GM23338 (cell line): Measurements from ENCODE around the gene KCNMA1.

Experiments used
- CREB1 ChIP-seq: fragments of 250-450 bp; sonication (Bioruptor Pico); IDR thresholded peaks from 2 replicates; pipeline ENCODE4 v1.5.0; 2020; ENCODE audit warnings: low read depth, mild to moderate bottlenecking, moderate library complexity
- CTCF ChIP-seq, 2 experiments: fragments of 200-600 bp in 1 of 2; sonication (generic) in 1 of 2; conservative IDR thresholded peaks; 2 replicates each; pipeline versions ENCODE4 v1.5.1 to v1.6.1; 2016 to 2017; ENCODE audit warnings: antibody characterized with exemption in 2 of 2, low read depth in 2 of 2, mild to moderate bottlenecking in 2 of 2, moderate library complexity in 1 of 2
- ETS1 ChIP-seq: IDR thresholded peaks from 2 replicates; pipeline ENCODE4 v1.6.1; 2016; ENCODE audit warnings: antibody characterized with exemption
- EZH2 ChIP-seq: fragments of 200-600 bp; sonication (generic); IDR thresholded peaks from one replicate; pipeline ENCODE4 v1.8.0; 2017; ENCODE audit warnings: antibody characterized with exemption, mild to moderate bottlenecking, low read depth; ENCODE audit not compliant: unreplicated experiment
- EZH2phosphoT487 ChIP-seq: fragments of 200-600 bp; sonication (generic); IDR thresholded peaks from one replicate; pipeline ENCODE4 v1.8.1; 2018; ENCODE audit warnings: antibody characterized with exemption; ENCODE audit not compliant: unreplicated experiment
- JUNB ChIP-seq: IDR thresholded peaks from one replicate; pipeline ENCODE4 v1.6.1; 2016; ENCODE audit warnings: antibody characterized with exemption; ENCODE audit not compliant: unreplicated experiment
- POLR2AphosphoS5 ChIP-seq: IDR thresholded peaks from 2 replicates; pipeline ENCODE4 v1.6.1; 2016; ENCODE audit warnings: antibody characterized with exemption, low read depth
- REST ChIP-seq: IDR thresholded peaks from one replicate; pipeline ENCODE4 v1.6.1; 2018; ENCODE audit warnings: antibody characterized with exemption; ENCODE audit not compliant: unreplicated experiment
- ZNF114 ChIP-seq: fragments of 250-450 bp; sonication (Bioruptor Pico); IDR thresholded peaks from 2 replicates; pipeline ENCODE4 v1.5.0; 2020; ENCODE audit warnings: mild to moderate bottlenecking, moderate library complexity
- ZNF462 ChIP-seq: fragments of 250-450 bp; sonication (Bioruptor Pico); IDR thresholded peaks from 2 replicates; pipeline ENCODE4 v1.5.0; 2020; ENCODE audit warnings: mild to moderate bottlenecking, moderate library complexity

DNA sequence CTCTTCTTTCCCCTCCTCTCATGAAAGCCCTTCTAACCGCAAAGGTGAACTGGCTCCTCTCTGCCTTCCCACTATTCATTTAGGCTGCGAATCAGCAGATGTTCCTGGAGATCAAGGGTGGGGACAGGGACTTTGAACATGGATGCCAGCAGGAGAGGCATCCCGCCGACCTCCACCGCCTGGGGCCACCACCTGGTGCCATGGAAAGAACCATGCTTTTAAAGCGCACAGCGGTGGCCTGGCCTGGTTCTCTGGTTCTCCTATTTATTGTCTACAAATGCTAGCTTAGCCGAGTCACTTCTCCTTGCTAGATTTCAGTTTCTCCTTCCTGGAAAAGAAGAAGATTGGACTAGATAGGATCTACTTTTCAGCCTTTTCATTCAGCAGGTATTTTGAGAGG, 43.2 kb upstream of the KCNMA1 start:
- TF ChIP-seq EZH2phosphoT487 (no peak), CTCF (conservative IDR thresholded peaks at IDR 0.05; ENCODE audit: low read depth in 2 of 2) (no peak), REST (no peak), EZH2 (no peak), ZNF114 (CRISPR knock-in tag) (no peak), CREB1 (CRISPR knock-in tag) (no peak), POLR2AphosphoS5 (no peak), JUNB (no peak), ETS1 (no peak), ZNF462 (CRISPR knock-in tag) (no peak)
